Mesenchymal stem cell (in vitro differentiated cells and primary cell): ENCODE data around the gene SMOC2.

Experiments
- DNase-seq: peaks from one replicate; pipeline ENCODE4 v3.0.0-alpha.2; 2013
- H2AFZ ChIP-seq: one replicate; pipeline ENCODE4 v1.6.1; 2013; ENCODE audit warnings: low read depth, mild to moderate bottlenecking, control low read depth, inconsistent platforms, low read length, moderate library complexity
- H2AK5ac ChIP-seq: 2 replicates; pipeline ENCODE4 v1.6.1; 2013; ENCODE audit warnings: low read length, moderate library complexity, mild to moderate bottlenecking, inconsistent platforms; ENCODE audit not compliant: severe bottlenecking
- H2BK120ac ChIP-seq: one replicate; pipeline ENCODE4 v1.6.1; 2013; ENCODE audit warnings: low read depth, mild to moderate bottlenecking, inconsistent platforms, low read length, moderate library complexity
- H2BK12ac ChIP-seq, 2 experiments: one replicate each; pipeline ENCODE4 v1.6.1; 2013; ENCODE audit warnings: inconsistent platforms in 2 of 2, low read length in 2 of 2, mild to moderate bottlenecking in 2 of 2, moderate library complexity in 2 of 2, control low read depth in 1 of 2
- H2BK15ac ChIP-seq: one replicate; pipeline ENCODE4 v1.6.1; 2013; ENCODE audit warnings: mild to moderate bottlenecking, low read depth, inconsistent platforms; ENCODE audit not compliant: poor library complexity, severe bottlenecking
- H2BK5ac ChIP-seq: 2 replicates; pipeline ENCODE4 v1.6.1; 2013; ENCODE audit warnings: low read depth, mild to moderate bottlenecking, low read length, control low read depth, inconsistent platforms; ENCODE audit not compliant: poor library complexity, severe bottlenecking
- H3K14ac ChIP-seq, 2 experiments: one replicate each; pipeline ENCODE4 v1.6.1; 2013; ENCODE audit warnings: inconsistent platforms in 2 of 2, low read length in 2 of 2, control low read depth in 1 of 2, mild to moderate bottlenecking in 1 of 2, moderate library complexity in 1 of 2
- H3K18ac ChIP-seq, 2 experiments: one replicate each; pipeline ENCODE4 v1.6.1; 2013; ENCODE audit warnings: inconsistent platforms in 2 of 2, low read length in 2 of 2, control low read depth in 1 of 2, low read depth in 1 of 2, mild to moderate bottlenecking in 1 of 2
- H3K23ac ChIP-seq, 2 experiments: one replicate each; pipeline ENCODE4 v1.6.1; 2013; ENCODE audit warnings: inconsistent platforms in 2 of 2, low read length in 2 of 2, mild to moderate bottlenecking in 2 of 2, moderate library complexity in 2 of 2, control low read depth in 1 of 2
- H3K27ac ChIP-seq: 2 replicates; pipeline ENCODE4 v1.5.1; 2013; ENCODE audit warnings: mild to moderate bottlenecking, moderate library complexity, low read length, control low read depth, inconsistent platforms; ENCODE audit not compliant: poor library complexity, severe bottlenecking
- H3K27me3 ChIP-seq, 2 experiments: 2 replicates each; pipeline versions ENCODE4 v1.6.1 to v1.7.0; 2013; ENCODE audit warnings: low read length in 2 of 2, mild to moderate bottlenecking in 2 of 2, moderate library complexity in 2 of 2, control low read depth in 1 of 2, inconsistent platforms in 1 of 2; ENCODE audit not compliant: control insufficient read depth in 1 of 2, insufficient read depth in 1 of 2
- H3K36me3 ChIP-seq, 2 experiments: 2 replicates each; pipeline versions ENCODE4 v1.6.1 to v1.7.0; 2013; ENCODE audit warnings: low read length in 2 of 2, control low read depth in 1 of 2, inconsistent platforms in 1 of 2, low read depth in 1 of 2, mild to moderate bottlenecking in 1 of 2; ENCODE audit not compliant: insufficient read depth in 2 of 2, control insufficient read depth in 1 of 2
- H3K4ac ChIP-seq, 2 experiments: one replicate each; pipeline ENCODE4 v1.6.1; 2013; ENCODE audit warnings: inconsistent platforms in 2 of 2, low read length in 2 of 2, mild to moderate bottlenecking in 2 of 2, moderate library complexity in 2 of 2, control low read depth in 1 of 2, low read depth in 1 of 2
- H3K4me1 ChIP-seq: 2 replicates; pipeline ENCODE4 v1.6.1; 2013; ENCODE audit warnings: low read depth, low read length, control low read depth; ENCODE audit not compliant: control insufficient read depth, insufficient read depth
- H3K4me2 ChIP-seq: 2 replicates; pipeline ENCODE4 v1.6.1; 2013; ENCODE audit warnings: low read length, mild to moderate bottlenecking, inconsistent platforms; ENCODE audit not compliant: poor library complexity, severe bottlenecking
- H3K4me3 ChIP-seq, 2 experiments: 2 replicates each; pipeline versions ENCODE4 v1.5.1 to v1.7.0; 2013; ENCODE audit warnings: low read length in 2 of 2, mild to moderate bottlenecking in 2 of 2, control low read depth in 1 of 2, low read depth in 1 of 2; ENCODE audit not compliant: insufficient read depth in 1 of 2
- H3K79me1 ChIP-seq: replicated peaks from 2 replicates; pipeline ENCODE4 v1.6.1; 2013; ENCODE audit warnings: mild to moderate bottlenecking, control low read depth, low read length, inconsistent platforms; ENCODE audit not compliant: poor library complexity, severe bottlenecking
- H3K9ac ChIP-seq: 2 replicates; pipeline ENCODE4 v1.7.0; 2013; ENCODE audit warnings: mild to moderate bottlenecking, low read length, moderate library complexity
- H3K9me3 ChIP-seq: 2 replicates; pipeline ENCODE4 v1.7.0; 2013; ENCODE audit warnings: mild to moderate bottlenecking, low read length; ENCODE audit not compliant: control insufficient read depth
- H4K8ac ChIP-seq: one replicate; pipeline ENCODE4 v1.6.1; 2013; ENCODE audit warnings: inconsistent platforms, mild to moderate bottlenecking, low read length, moderate library complexity
- H4K91ac ChIP-seq: one replicate; pipeline ENCODE4 v1.6.1; 2013; ENCODE audit warnings: mild to moderate bottlenecking, low read length, inconsistent platforms
- WGBS: methylation state at CpG from one replicate; pipeline ENCODE4 v1.1.7; 2013; ENCODE audit warnings: mixed read lengths; 5-methylcytosine and 5-hydroxymethylcytosine counted together

Gene SMOC2

DNA sequence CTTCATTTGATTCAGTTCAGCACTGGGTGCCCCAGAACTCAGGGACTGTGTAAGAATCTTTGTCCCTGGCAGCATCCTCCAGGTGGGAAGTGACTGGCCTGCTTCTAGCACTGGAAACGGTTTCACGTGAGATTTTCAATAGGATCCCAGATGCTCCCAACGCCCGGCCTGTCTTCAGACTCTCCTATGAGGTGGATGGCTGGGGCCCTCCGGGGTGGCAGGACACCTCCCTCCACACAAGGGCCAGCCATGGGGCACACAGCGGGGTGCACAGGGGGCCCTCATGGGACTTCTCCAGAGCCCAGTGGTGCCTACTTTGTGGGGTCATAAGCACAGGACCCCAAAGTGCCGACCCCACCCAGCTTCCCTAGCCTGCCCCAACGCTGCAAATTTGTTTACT lies 72.8 kb downstream of the SMOC2 start:
- DNase-seq = no peak
- Histone ChIP-seq H3K79me1 (no peaks in the 10 kb centered on the region), H2BK12ac (no peak overlapping the region), H3K9me3 (no peaks in the 10 kb centered on the region), H4K91ac (no peak overlapping the region), H3K27ac (no peak overlapping the region), H3K18ac (no peak overlapping the region), H3K27me3 (peaks cover 0 to 9% of the 10 kb centered on the region in 2 experiments), H3K9ac (no peak overlapping the region), H2AFZ (no peak overlapping the region), H3K14ac (no peak overlapping the region), H2BK5ac (no peak overlapping the region), H3K4me1 (no peaks in the 10 kb centered on the region), H2BK15ac (no peak overlapping the region), H3K36me3 (no peaks in the 10 kb centered on the region), H2BK120ac (no peak overlapping the region), H3K4me2 (no peak overlapping the region), H4K8ac (no peak overlapping the region), H2AK5ac (no peak overlapping the region), H3K23ac (no peak overlapping the region), H3K4ac (no peak overlapping the region), H3K4me3 (no peak overlapping the region)
- 64% methylated on average over 8 of the region's 8 CpGs for WGBS

DNA sequence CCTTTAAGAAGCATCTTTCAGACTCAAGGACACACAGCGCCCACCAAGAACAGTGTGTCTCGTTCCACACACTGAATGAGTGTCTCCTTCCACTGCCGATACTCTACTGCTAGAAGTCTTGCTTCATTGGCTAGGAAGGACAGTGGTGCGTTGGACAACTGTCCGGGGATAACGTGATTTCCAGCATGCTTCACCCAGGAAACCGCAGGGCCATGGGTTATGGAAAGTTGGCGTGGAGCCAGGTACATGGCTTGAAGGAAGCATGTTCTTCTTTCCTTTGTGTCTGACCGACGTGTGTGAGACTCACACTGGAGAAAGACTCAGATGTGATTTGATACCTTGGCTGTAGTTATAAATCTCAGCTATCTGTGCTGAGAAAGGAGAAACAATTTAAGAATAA lies 73.2 kb downstream of the SMOC2 start:
- H2BK12ac ChIP-seq = no peak overlapping the region
- no peak overlapping the region for H2BK5ac ChIP-seq
- H2AK5ac ChIP-seq = no peak overlapping the region
- H3K23ac ChIP-seq = no peak overlapping the region
- no peak overlapping the region for H3K4me3 ChIP-seq
- H3K9ac ChIP-seq = no peak overlapping the region
- no peaks in the 10 kb centered on the region for H3K4me1 ChIP-seq
- no peaks in the 10 kb centered on the region for H3K36me3 ChIP-seq
- H4K91ac ChIP-seq = no peak overlapping the region
- no peak overlapping the region for H4K8ac ChIP-seq
- WGBS = 76% methylated on average over 8 of the region's 10 CpGs
- no peaks in the 10 kb centered on the region for H3K79me1 ChIP-seq
- H3K18ac ChIP-seq = no peak overlapping the region
- H3K9me3 ChIP-seq = no peaks in the 10 kb centered on the region
- H3K27me3 ChIP-seq = peaks cover 0 to 7% of the 10 kb centered on the region in 2 experiments
- H2AFZ ChIP-seq = no peak overlapping the region
- no peak overlapping the region for H2BK15ac ChIP-seq
- H3K4me2 ChIP-seq = no peak overlapping the region
- no peak overlapping the region for H3K14ac ChIP-seq
- DNase-seq = no peak
- no peak overlapping the region for H2BK120ac ChIP-seq
- no peak overlapping the region for H3K4ac ChIP-seq
- no peak overlapping the region for H3K27ac ChIP-seq

DNA sequence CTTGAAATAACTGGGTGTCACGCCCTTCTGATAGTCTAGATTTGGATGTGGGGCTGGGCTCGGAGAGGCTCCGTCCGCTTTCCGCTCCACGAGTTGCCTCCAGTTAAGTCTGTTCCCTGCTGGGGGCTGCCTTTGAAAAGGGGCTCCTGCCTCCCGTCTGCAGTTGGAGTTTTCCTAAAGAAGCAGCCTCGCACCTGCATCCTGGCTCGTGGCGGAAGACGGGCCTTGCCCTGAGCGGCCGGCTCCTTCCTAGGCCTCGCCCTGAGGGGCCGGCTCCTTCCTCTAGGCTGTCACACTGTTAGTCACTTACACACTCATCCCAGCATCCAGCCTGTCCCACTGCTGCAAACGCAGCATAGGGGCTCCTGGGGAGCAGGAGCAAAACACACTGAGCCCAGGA lies 74.4 kb downstream of the SMOC2 start:
- Histone ChIP-seq H3K36me3 (no peaks in the 10 kb centered on the region), H3K9ac (no peak overlapping the region), H3K4me3 (no peak overlapping the region), H3K79me1 (no peaks in the 10 kb centered on the region), H3K14ac (no peak overlapping the region), H3K4ac (no peak overlapping the region), H4K8ac (no peak overlapping the region), H2AFZ (no peak overlapping the region), H2AK5ac (no peak overlapping the region), H3K9me3 (no peaks in the 10 kb centered on the region), H3K18ac (no peak overlapping the region), H2BK12ac (no peak overlapping the region), H2BK5ac (no peak overlapping the region), H3K23ac (no peak overlapping the region), H3K27ac (no peak overlapping the region), H3K4me2 (no peak overlapping the region), H4K91ac (no peak overlapping the region), H3K27me3 (no peaks in the 10 kb centered on the region), H3K4me1 (no peaks in the 10 kb centered on the region), H2BK120ac (no peak overlapping the region), H2BK15ac (no peak overlapping the region)
- WGBS = 62% methylated on average over 16 of the region's 16 CpGs
- no peak for DNase-seq

DNA sequence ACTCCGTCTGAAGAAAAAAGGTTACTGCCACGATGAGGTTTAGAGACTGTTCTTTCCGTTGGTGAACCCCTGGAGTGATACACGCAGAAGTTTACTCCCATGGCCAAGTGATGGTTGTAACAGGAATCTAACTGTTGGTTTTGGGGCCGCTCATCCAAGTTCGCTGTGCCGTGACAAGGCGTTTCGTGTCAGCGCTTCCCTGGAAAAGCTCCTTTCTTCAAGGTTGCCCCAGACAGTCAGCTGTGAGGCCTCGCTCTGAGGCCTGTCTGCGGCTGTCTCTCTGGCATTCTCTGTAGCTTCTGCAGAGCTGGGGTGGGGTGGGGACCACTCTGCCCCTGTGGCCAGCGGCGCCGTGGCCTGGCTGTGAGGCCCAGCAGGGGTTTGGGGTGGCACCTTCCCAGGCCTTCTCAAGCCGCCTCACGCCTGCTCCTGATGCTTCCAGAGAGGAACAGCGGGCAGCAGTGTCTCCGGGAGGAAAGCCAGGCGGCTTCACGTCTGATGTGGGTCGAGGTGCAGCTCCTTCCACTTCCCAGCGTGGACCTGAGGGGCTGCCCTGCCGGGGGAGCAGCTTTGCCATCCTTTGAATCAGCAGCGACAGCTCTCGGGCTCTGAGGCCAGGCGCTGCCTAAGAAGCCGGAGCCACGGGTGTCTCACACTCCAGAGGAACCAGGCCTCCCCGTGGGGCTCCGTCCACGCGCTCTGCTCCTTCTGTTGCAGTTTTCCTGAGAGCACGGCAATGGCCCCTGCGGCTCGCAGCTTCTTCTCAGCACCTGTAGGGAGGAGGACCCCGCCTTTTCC lies 76.2 kb downstream of the SMOC2 start:
- Histone ChIP-seq H3K36me3 (no peaks in the 10 kb centered on the region), H3K9ac (no peak overlapping the region), H3K14ac (no peak overlapping the region), H3K27ac (no peak overlapping the region), H2AK5ac (no peak overlapping the region), H2BK120ac (no peak overlapping the region), H3K23ac (no peak overlapping the region), H2AFZ (no peak overlapping the region), H3K4me3 (no peak overlapping the region), H3K4ac (no peak overlapping the region), H3K9me3 (no peaks in the 10 kb centered on the region), H3K79me1 (no peaks in the 10 kb centered on the region), H3K27me3 (no peaks in the 10 kb centered on the region), H2BK15ac (no peak overlapping the region), H3K4me1 (no peaks in the 10 kb centered on the region), H4K91ac (no peak overlapping the region), H4K8ac (no peak overlapping the region), H3K4me2 (no peak overlapping the region), H2BK12ac (no peak overlapping the region), H3K18ac (no peak overlapping the region), H2BK5ac (no peak overlapping the region)
- DNase-seq = no peak
- WGBS = 89% methylated on average over 37 of the region's 37 CpGs
